Spleen (tissue), 11 donors: Measurements from ENCODE around the gene IBA57. TPM values are rescaled to one million over a fixed set of nuclear protein-coding genes. Genes with fewer than 3 reads are reported as not detected.
A peak's percentile ranks its signal among the peaks of the same experiment; 100 is the strongest.

Source experiments
- DNase-seq: peaks from one replicate; pipeline ENCODE4 v3.0.0-alpha.2; 2020
- H3K27ac ChIP-seq, 8 donors: fragments of 200-600 bp; sonication (generic) in 7 of 8; 1 replicate in 4 of 8; 2 replicates in 4 of 8; pipeline versions ENCODE4 v1.5.0 to v1.8.0; 2016 to 2021; ENCODE audit warnings: inconsistent platforms in 4 of 8, mild to moderate bottlenecking in 4 of 8, moderate library complexity in 1 of 8
- H3K27me3 ChIP-seq, 7 donors: fragments of 200-600 bp; sonication (generic) in 6 of 7; replicated peaks in 1 of 7; 1 replicate in 4 of 7; 2 replicates in 3 of 7; pipeline versions ENCODE4 v1.5.0 to v1.8.0; 2016 to 2021; ENCODE audit warnings: inconsistent platforms in 3 of 7, mild to moderate bottlenecking in 1 of 7
- H3K36me3 ChIP-seq, 6 donors: fragments of 200-600 bp; sonication (generic) in 5 of 6; 1 replicate in 4 of 6; 2 replicates in 2 of 6; pipeline versions ENCODE4 v1.5.0 to v1.8.0; 2016 to 2021; ENCODE audit warnings: inconsistent platforms in 2 of 6
- H3K4me1 ChIP-seq, 6 donors: fragments of 200-600 bp; sonication (generic) in 5 of 6; 1 replicate in 3 of 6; 2 replicates in 3 of 6; pipeline versions ENCODE4 v1.5.0 to v1.8.0; 2016 to 2021; ENCODE audit warnings: inconsistent platforms in 3 of 6
- H3K4me3 ChIP-seq, 8 donors: fragments of 200-600 bp; sonication (generic) in 7 of 8; 1 replicate in 4 of 8; 2 replicates in 4 of 8; pipeline versions ENCODE4 v1.5.0 to v1.8.0; 2016 to 2021; ENCODE audit warnings: inconsistent platforms in 4 of 8, mild to moderate bottlenecking in 4 of 8, moderate library complexity in 2 of 8
- H3K9me3 ChIP-seq, 8 donors: fragments of 200-600 bp; sonication (generic) in 7 of 8; 1 replicate in 4 of 8; 2 replicates in 4 of 8; pipeline versions ENCODE4 v1.5.0 to v1.8.0; 2016 to 2021; ENCODE audit warnings: inconsistent platforms in 4 of 8
- POLR2A ChIP-seq, 3 donors: fragments of 450-650 bp; IDR thresholded peaks; one replicate each; pipeline ENCODE4 v1.5.1; 2017; ENCODE audit warnings: antibody characterized with exemption in 3 of 3, mild to moderate bottlenecking in 1 of 3
- POLR2AphosphoS5 ChIP-seq, 3 donors: sonication (generic); formaldehyde crosslinking; IDR thresholded peaks; one replicate each; pipeline ENCODE4 v1.5.1; 2017; ENCODE audit warnings: antibody characterized with exemption in 3 of 3
- WGBS, 5 donors: extraction: QIAGEN DNeasy Blood & Tissue Kit in 3 of 5; methylation state at CpG; one replicate each; pipeline versions ENCODE4 v1.1.5 to v1.1.7; 2013 to 2018; 5-methylcytosine and 5-hydroxymethylcytosine counted together
- intact Hi-C: fragments of 100-400 bp; cut with DNase I; formaldehyde crosslinking; loops from one replicate; pipeline ENCODE4 v1.15.0; 2023; ENCODE audit warnings: low total_unique reads
- polyA plus RNA-seq, 3 donors: library from polyadenylated mRNA; stranded (reverse); fragments of 200-250 nt; gene quantifications; one replicate each; pipeline ENCODE4 v1.2.1, GENCODE V29; 2013
- total RNA-seq, 7 donors: library from RNA; depleted of rRNA in 3 of 7; stranded (reverse); fragments of >200 nt in 3 of 7; fragmentation: NEBNext Ultra II Directional in 4 of 7; extraction: Animal tissue kit (Norgen Biotek cat#: 25700) in 4 of 7; gene quantifications; one replicate each; pipeline versions ENCODE4 v1.1.0 to v1.2.1, GENCODE V29; 2016 to 2021
- TF ChIP-seq, protein P1 (sequence below), 11 experiments: fragments of 200-600 bp in 7 of 11; fragments of 450-650 bp in 4 of 11; sonication (generic) in 4 of 11; IDR thresholded peaks in 8 of 11; conservative IDR thresholded peaks in 3 of 11; 1 replicate in 7 of 11; 2 replicates in 4 of 11; pipeline versions ENCODE4 v1.4.0 to v1.8.0; 2016 to 2021; ENCODE audit warnings: antibody characterized with exemption in 11 of 11, inconsistent platforms in 4 of 11, mild to moderate bottlenecking in 1 of 11
- donor health status: healthy with polysubstance abuse.
- donor health status: DM: no; HTN: no; CAD: no; lungs with moderate emphysema.
- donor health status: DM: no; HTN: no; CAD: no.
- donor health status: Bipolar disorder and iron deficiency.
- donor health status: healthy.
- donor health status: DM: no; HTN: no; CAD: no.
- donor health status: DM: yes; HTN: yes; CAD: no.

The IBA57 gene
- total and polyA plus RNA-seq, 10 donors = 0.59 to 14.7 (median 9.3) TPM

DNA sequence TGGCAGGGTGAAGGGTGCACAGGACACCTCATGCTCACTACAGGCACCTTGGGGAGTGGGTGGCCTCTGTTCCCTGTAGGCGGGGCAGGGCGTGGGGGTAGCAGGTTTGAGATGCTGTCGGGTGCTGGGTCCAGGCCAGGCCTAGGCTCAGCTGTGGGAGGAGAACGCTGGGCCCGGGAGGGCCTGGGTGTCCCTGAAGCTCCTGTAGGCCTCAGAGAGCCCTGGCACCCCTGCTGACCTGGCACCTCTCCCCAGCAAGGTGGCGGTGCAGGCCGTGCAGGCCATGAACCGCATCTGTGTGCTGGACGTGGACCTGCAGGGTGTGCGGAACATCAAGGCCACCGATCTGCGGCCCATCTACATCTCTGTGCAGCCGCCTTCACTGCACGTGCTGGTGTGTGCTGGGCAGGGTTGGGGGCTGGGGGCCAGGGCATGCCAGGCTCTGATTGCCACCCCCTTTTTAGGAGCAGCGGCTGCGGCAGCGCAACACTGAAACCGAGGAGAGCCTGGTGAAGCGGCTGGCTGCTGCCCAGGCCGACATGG lies 18.4 kb upstream of the IBA57 start:
- TF ChIP-seq, protein P1, sequence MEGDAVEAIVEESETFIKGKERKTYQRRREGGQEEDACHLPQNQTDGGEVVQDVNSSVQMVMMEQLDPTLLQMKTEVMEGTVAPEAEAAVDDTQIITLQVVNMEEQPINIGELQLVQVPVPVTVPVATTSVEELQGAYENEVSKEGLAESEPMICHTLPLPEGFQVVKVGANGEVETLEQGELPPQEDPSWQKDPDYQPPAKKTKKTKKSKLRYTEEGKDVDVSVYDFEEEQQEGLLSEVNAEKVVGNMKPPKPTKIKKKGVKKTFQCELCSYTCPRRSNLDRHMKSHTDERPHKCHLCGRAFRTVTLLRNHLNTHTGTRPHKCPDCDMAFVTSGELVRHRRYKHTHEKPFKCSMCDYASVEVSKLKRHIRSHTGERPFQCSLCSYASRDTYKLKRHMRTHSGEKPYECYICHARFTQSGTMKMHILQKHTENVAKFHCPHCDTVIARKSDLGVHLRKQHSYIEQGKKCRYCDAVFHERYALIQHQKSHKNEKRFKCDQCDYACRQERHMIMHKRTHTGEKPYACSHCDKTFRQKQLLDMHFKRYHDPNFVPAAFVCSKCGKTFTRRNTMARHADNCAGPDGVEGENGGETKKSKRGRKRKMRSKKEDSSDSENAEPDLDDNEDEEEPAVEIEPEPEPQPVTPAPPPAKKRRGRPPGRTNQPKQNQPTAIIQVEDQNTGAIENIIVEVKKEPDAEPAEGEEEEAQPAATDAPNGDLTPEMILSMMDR (IDR thresholded peaks at IDR 0.05 in 8 of 11, conservative IDR thresholded peaks at IDR 0.05 in 3 of 11) = no peak
- TF ChIP-seq POLR2AphosphoS5 (IDR thresholded peaks at IDR 0.05) = peak in 1 of 3 donors; percentile 33
- H3K4me1 ChIP-seq = peaks cover 35 to 97% (median 68%) of the 10 kb centered on the region in 6 donors
- intact Hi-C loops = no loop called here
- no peaks in the 10 kb centered on the region for H3K27me3 ChIP-seq
- no peak for DNase-seq
- no peak overlapping the region for H3K4me3 ChIP-seq
- H3K36me3 ChIP-seq = peaks cover 0 to 77% (median 46%) of the 10 kb centered on the region in 6 donors
- peak overlapping the region in 3 of 8 donors; percentile 78 to 81 (median 78) for H3K27ac ChIP-seq
- WGBS, 5 donors = 89 to 94% (median 92%) methylated on average over 15 to 20 of the region's 20 CpGs
- no peaks in the 10 kb centered on the region for H3K9me3 ChIP-seq

DNA sequence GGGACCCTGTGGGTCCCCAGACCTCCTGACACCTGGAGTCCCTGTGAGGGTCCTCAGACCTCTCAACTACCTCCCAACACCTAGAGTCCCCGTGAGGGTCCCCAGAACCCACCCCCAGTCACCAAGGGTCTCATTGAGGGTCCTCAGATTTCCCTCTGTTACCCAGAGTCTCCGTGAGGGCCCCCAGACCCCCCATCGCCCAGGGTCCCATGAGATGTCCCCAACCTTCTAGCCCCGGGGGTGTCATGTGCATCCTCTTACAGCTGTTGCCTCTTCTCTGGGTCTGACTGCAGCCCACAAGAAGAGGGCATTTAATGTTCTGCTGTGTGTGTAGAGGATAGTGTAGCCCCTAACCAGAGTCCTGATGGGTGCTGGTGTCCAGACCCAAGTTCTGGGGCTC lies 17.8 kb upstream of the IBA57 start:
- intact Hi-C loops = no loop called here
- H3K4me3 ChIP-seq = no peak overlapping the region
- no peak for TF ChIP-seq POLR2AphosphoS5 (IDR thresholded peaks at IDR 0.05)
- TF ChIP-seq POLR2A (IDR thresholded peaks at IDR 0.05) = no peak
- TF ChIP-seq, protein P1 (IDR thresholded peaks at IDR 0.05 in 8 of 11, conservative IDR thresholded peaks at IDR 0.05 in 3 of 11) = no peak
- peaks cover 0 to 72% (median 45%) of the 10 kb centered on the region in 6 donors for H3K36me3 ChIP-seq
- H3K27me3 ChIP-seq = no peaks in the 10 kb centered on the region
- no peaks in the 10 kb centered on the region for H3K9me3 ChIP-seq
- H3K27ac ChIP-seq = peak overlapping the region in 5 of 8 donors; percentile 72 to 81 (median 78)
- WGBS, 5 donors = 68 to 97% (median 92%) methylated on average over 4 of the region's 4 CpGs
- DNase-seq = no peak
- peaks cover 29 to 92% (median 62%) of the 10 kb centered on the region in 6 donors for H3K4me1 ChIP-seq

GRCh38 chr1:228148196-228148861 lies 17.3 kb upstream of the IBA57 start:
- Histone ChIP-seq H3K36me3 (peaks cover 0 to 67% (median 45%) of the 10 kb centered on the region in 6 donors), H3K27ac (peak overlapping the region; percentile 51 to 81 (median 74))
- intact Hi-C loops = no loop called here

More at GRCh38 chr1:228148196-228148861, 17.3 kb upstream of the IBA57 start:
- WGBS, 5 donors = 54 to 72% (median 68%) methylated on average over 8 to 18 of the region's 18 CpGs
- Histone ChIP-seq H3K4me1 (peaks cover 25 to 86% (median 57%) of the 10 kb centered on the region in 6 donors), H3K27me3 (no peaks in the 10 kb centered on the region), H3K9me3 (no peaks in the 10 kb centered on the region), H3K4me3 (no peak overlapping the region)
- TF ChIP-seq, protein P1 (IDR thresholded peaks at IDR 0.05 in 8 of 11, conservative IDR thresholded peaks at IDR 0.05 in 3 of 11) = no peak
- TF ChIP-seq POLR2AphosphoS5 (IDR thresholded peaks at IDR 0.05) = peak; percentile 15 to 27 (median 24)
- DNase-seq = no peak
